Glomerular visceral epithelial cell (primary cell): ENCODE results near the gene COPA.

Source experiments
- DNase-seq: peaks from one replicate; pipeline ENCODE4 v3.0.0-alpha.2; 2016; ENCODE audit errors: extremely low spot score

Gene COPA

GRCh38 chr1:160363010-160363409, 20.0 kb upstream of the COPA start:
- no peak for DNase-seq

GRCh38 chr1:160362168-160362957, 19.3 kb upstream of the COPA start:
- DNase-seq = no peak

- DNase-seq = no peak
These were observed 18.7 kb upstream of the COPA start for GRCh38 chr1:160361814-160362167.

GRCh38 chr1:160361199-160361598, 18.1 kb upstream of the COPA start:
- no peak for DNase-seq

GRCh38 chr1:160360227-160360695, 17.2 kb upstream of the COPA start:
- DNase-seq = no peak

GRCh38 chr1:160359559-160360226, 16.6 kb upstream of the COPA start:
- no peak for DNase-seq

GRCh38 chr1:160358073-160358472, 15.0 kb upstream of the COPA start:
- DNase-seq = no peak

GRCh38 chr1:160357286-160358002, 14.4 kb upstream of the COPA start:
- DNase-seq = no peak

- peak; percentile 26 for DNase-seq
These were observed 11.4 kb upstream of the COPA start for GRCh38 chr1:160354388-160354985.

- peak; percentile 12 for DNase-seq
These were observed 10.2 kb upstream of the COPA start for GRCh38 chr1:160353223-160353622.

GRCh38 chr1:160352555-160352954, 9.5 kb upstream of the COPA start:
- DNase-seq = no peak

GRCh38 chr1:160351629-160352028, 8.6 kb upstream of the COPA start:
- DNase-seq = no peak

GRCh38 chr1:160346958-160347357, 3.9 kb upstream of the COPA start:
- no peak for DNase-seq

- DNase-seq = no peak
These were observed 3.4 kb upstream of the COPA start for GRCh38 chr1:160346463-160346862.

GRCh38 chr1:160344936-160345335, 1.9 kb upstream of the COPA start:
- no peak for DNase-seq

- no peak for DNase-seq
These were observed 1.2 kb upstream of the COPA start for GRCh38 chr1:160344241-160344640.

GRCh38 chr1:160342526-160342925, 524 bp downstream of the COPA start:
- DNase-seq = peak; percentile 5

- no peak for DNase-seq
These were observed 2.2 kb downstream of the COPA start for GRCh38 chr1:160340866-160341265.

- no peak for DNase-seq
These were observed 2.9 kb downstream of the COPA start for GRCh38 chr1:160340146-160340545.

- no peak for DNase-seq
These were observed 4.5 kb downstream of the COPA start for GRCh38 chr1:160338580-160338979.

GRCh38 chr1:160332516-160332915, 10.5 kb downstream of the COPA start:
- no peak for DNase-seq

- no peak for DNase-seq
These were observed 12.9 kb downstream of the COPA start for GRCh38 chr1:160330119-160330518.
